Mesodermal cell (in vitro differentiated cells): Measurements from ENCODE around the gene ETHE1.

Source experiments
- H3K27ac ChIP-seq: 2 replicates; pipeline ENCODE4 v1.7.0; 2013; ENCODE audit warnings: mild to moderate bottlenecking, low read depth, low read length, moderate library complexity; ENCODE audit not compliant: severe bottlenecking
- H3K36me3 ChIP-seq: 2 replicates; pipeline ENCODE4 v1.7.1; 2013; ENCODE audit warnings: mild to moderate bottlenecking, low read length, moderate library complexity; ENCODE audit not compliant: control insufficient read depth, insufficient read depth
- H3K4me1 ChIP-seq: one replicate; pipeline ENCODE4 v1.7.1; 2013; ENCODE audit warnings: mild to moderate bottlenecking, low read length; ENCODE audit not compliant: insufficient read depth, control insufficient read depth, poor library complexity, severe bottlenecking
- H3K4me3 ChIP-seq: 2 replicates; pipeline ENCODE4 v1.7.0; 2013; ENCODE audit warnings: low read length, control low read depth, mild to moderate bottlenecking; ENCODE audit not compliant: insufficient read depth, poor library complexity, severe bottlenecking; ENCODE audit errors: extremely low read depth
- H3K9me3 ChIP-seq: 2 replicates; pipeline ENCODE4 v1.7.1; 2013; ENCODE audit warnings: mild to moderate bottlenecking, low read length, moderate library complexity; ENCODE audit not compliant: control insufficient read depth
- WGBS, 2 experiments: methylation state at CpG; one replicate each; pipeline ENCODE4 v1.1.5; 2013; ENCODE audit warnings: missing lambda C conversion rate in 2 of 2; ENCODE audit not compliant: insufficient coverage in 2 of 2; 5-methylcytosine and 5-hydroxymethylcytosine counted together

The ETHE1 gene

DNA sequence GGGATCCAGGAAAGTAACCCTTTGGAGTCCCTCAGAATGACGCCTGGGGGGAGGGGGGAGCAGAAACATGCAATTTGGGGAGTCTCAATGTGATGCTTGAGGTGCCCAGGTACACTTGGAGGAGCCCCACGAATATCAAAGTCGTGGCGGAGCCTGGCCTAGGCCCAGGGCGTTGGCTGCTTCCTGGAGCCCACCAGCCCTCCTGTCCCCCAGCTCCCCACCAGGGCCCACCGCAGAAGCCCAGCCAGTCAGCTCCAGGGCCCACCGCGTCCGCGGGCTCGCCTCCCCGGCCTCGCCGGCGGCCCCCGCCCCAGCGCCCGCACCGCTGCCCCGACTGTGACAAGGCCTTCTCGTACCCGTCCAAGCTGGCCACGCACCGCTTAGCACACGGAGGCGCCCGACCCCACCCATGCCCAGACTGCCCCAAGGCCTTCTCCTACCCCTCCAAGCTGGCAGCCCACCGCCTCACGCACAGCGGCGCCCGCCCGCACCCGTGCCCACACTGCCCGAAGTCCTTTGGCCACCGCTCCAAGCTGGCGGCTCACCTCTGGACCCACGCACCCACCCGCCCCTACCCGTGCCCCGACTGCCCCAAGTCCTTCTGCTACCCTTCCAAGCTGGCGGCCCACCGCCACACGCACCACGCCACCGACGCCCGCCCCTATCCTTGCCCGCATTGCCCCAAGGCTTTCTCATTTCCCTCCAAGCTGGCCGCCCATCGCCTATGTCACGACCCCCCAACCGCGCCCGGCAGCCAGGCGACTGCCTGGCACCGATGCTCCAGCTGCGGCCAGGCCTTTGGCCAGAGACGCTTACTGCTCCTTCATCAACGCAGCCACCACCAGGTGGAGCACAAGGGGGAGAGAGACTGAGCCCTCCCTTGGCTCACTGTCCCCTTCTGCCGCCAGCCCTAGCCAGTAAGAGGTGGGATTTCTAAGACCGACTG, 8.1 kb upstream of the ETHE1 start:
- Histone ChIP-seq H3K36me3 (peaks cover 38% of the 10 kb centered on the region), H3K4me3 (no peak overlapping the region), H3K9me3 (peaks cover 9% of the 10 kb centered on the region), H3K27ac (no peak overlapping the region), H3K4me1 (peaks cover 7% of the 10 kb centered on the region)
- WGBS, 2 experiments: 85 to 87% methylated on average over 40 to 61 of the region's 62 CpGs

DNA sequence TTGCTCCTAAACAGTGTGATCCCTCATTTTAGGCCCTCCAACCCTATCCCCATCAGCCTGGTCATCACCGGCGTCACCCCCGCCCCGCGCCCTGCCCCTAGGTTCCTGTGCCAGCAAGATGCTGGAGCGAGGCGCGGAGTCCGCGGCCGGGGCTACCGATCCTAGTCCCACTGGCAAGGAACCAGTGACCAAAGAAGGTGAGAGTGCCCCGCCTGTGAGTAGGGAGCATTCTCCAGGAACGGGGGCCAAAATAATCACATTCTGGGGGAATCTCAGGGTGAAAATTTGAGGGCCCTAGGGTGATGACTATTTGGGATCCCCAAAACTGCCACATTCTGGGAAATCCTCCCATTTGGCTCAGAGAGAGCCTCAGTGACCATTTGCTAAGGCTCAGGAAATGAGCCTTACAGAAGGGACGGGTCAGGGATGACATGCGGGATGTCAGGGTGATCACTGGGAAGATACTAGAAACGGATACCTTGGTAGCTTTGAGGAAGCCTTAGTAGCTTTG, 7.4 kb upstream of the ETHE1 start:
- Histone ChIP-seq H3K9me3 (peaks cover 8% of the 10 kb centered on the region), H3K4me1 (peaks cover 10% of the 10 kb centered on the region), H3K4me3 (peak overlapping the region; percentile 26), H3K27ac (peak overlapping the region; percentile 43), H3K36me3 (peaks cover 31% of the 10 kb centered on the region)
- WGBS, 2 experiments: 54 to 68% methylated on average over 12 to 14 of the region's 17 CpGs

DNA sequence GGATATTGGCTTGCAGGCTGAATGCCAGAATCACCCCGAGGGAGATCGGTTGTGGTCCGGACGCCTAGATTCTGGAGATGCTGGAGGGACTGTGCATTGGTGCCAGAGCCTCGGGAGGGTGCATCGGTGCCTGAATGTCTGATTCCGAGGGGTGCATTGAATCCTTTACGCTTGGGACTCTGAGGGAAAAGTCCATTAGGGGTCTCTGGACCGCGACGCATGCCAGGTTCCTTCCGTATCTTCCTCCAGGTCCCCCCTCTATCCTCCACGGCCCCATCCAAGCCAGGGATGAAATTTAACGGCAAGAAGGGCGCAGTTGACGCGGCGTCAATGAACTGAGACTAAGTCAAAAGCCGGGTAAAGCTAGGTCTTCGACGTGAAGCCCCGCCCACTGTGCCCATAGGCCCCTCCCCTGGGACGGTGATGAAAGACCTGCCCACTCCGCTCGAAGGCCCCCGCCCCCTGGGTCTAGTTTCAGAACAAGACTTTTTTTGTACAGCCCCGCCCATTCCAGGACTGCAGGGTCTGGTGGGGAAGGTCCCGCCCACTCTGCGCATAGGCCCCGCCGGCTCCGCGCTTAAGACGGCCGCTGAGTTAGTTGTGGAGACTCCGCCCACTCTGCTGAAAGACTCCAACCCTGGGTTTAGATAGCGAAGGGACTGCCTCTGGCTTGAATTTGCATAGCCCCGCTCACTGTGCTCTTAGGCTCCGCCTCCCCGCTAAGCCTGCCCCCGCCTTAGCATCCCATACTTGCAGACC, 6.7 kb upstream of the ETHE1 start:
- Histone ChIP-seq H3K4me3 (peak overlapping the region; percentile 47), H3K9me3 (peaks cover 2% of the 10 kb centered on the region), H3K4me1 (peaks cover 10% of the 10 kb centered on the region), H3K27ac (peak overlapping the region; percentile 93), H3K36me3 (peaks cover 24% of the 10 kb centered on the region)
- 1 to 3% methylated on average over 36 of the region's 41 CpGs for WGBS, 2 experiments

DNA sequence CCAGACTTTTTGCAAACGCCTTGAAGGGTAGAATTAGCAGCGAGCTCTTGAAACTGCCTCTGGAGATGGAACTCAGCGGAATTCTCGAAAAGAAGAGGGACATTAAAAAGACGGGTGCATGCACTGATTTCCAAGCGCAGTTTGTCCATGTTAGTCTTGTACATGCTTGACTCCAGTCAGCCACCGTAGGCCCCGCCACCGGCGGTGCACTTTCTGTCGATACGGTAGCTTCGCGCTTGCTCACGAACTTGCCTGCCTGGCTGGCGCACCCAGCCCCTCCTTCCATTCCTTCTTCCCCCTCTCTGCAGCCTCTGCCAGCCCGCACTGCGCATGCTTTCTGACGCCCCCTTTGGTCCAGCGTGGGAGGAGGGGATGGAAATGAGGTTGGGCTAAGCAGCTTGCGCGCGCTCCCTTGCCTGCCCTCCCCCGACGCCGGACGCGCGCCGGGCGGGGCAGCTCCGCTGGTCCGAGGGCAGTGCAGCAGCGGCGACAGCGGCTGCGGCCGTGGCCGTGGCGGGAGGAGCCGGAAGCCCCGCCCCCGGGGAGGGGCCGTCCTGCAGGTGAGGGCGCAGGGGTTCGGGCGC, 6.1 kb upstream of the ETHE1 start, which contains the start of gene ZNF575:
Gene ZNF575, plus strand, starts transcription at position 227 of the 584 bp plus-strand sequence. CDS start 1,235 bp downstream, outside the sequence.
- WGBS, 2 experiments: 0 to 3% methylated on average over 25 to 41 of the region's 47 CpGs
- Histone ChIP-seq H3K36me3 (peaks cover 18% of the 10 kb centered on the region), H3K27ac (peak within 1 kb of the TSS; percentile 93), H3K4me3 (peak within 1 kb of the TSS; percentile 47), H3K4me1 (peaks cover 10% of the 10 kb centered on the region), H3K9me3 (no peaks in the 10 kb centered on the region)

DNA sequence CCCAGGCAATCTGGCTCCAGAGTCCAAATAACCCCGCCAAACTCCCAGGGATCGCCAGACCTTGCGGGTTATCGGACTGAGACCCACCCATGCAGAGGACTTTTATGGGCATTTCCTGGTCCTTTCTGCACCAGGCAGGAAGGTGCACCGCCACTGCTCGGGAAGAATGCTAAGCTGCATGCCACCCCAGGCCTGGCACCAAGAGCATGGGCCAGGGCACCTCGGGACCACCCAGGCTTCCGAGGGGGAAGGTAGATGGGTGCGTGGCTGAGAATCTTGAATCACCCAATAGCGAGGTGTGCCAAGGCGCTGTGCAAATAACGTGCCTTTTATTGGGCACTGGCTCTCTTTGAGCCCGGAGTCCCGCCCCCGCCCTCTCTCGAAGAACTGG, 5.6 kb upstream of the ETHE1 start:
- Histone ChIP-seq H3K27ac (peak overlapping the region; percentile 93), H3K4me1 (peaks cover 13% of the 10 kb centered on the region), H3K9me3 (no peaks in the 10 kb centered on the region), H3K4me3 (peak overlapping the region; percentile 47), H3K36me3 (peaks cover 13% of the 10 kb centered on the region)
- 29 to 33% methylated on average over 13 to 15 of the region's 16 CpGs for WGBS, 2 experiments

DNA sequence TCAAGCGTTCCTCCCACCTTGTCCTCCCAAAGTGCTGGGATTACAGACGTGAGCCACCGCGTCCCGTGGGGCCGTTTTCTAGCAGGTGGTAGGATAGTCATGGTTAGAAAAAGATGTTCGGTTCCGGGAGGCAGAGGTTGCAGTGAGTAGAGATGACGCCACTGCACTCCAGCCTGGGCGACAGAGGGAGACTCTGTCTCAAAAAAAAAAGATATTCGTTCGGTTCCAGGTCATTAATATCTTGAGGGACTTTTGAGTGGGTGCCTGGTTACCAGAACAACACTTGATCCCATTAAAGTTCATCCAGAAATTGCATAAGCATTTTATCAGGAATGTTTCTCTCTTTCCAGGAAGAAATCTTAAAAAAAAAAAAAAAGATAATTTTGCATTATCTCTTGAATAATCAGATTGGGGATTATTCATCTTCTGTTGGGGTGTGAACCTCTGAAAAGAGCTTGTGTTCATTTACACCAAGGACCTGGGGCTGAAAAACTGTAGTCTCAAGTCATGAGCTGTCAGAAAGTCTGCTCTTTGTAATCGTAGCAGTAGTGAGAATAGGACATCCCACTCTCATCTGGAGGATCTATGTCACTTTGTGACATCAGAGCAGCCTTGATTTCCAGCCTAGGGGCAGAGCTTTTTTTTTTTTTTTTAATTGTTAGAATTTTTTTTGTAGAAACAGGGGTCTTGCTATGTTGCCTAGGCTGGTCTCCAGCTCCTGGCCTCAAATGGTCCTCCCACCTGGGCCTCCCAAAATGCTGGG, 1.0 kb upstream of the ETHE1 start:
- Histone ChIP-seq H3K4me1 (peaks cover 16% of the 10 kb centered on the region), H3K36me3 (peaks cover 4% of the 10 kb centered on the region), H3K9me3 (no peaks in the 10 kb centered on the region), H3K4me3 (no peak overlapping the region), H3K27ac (no peak overlapping the region)
- WGBS, 2 experiments: 70 to 76% methylated on average over 8 to 12 of the region's 13 CpGs

DNA sequence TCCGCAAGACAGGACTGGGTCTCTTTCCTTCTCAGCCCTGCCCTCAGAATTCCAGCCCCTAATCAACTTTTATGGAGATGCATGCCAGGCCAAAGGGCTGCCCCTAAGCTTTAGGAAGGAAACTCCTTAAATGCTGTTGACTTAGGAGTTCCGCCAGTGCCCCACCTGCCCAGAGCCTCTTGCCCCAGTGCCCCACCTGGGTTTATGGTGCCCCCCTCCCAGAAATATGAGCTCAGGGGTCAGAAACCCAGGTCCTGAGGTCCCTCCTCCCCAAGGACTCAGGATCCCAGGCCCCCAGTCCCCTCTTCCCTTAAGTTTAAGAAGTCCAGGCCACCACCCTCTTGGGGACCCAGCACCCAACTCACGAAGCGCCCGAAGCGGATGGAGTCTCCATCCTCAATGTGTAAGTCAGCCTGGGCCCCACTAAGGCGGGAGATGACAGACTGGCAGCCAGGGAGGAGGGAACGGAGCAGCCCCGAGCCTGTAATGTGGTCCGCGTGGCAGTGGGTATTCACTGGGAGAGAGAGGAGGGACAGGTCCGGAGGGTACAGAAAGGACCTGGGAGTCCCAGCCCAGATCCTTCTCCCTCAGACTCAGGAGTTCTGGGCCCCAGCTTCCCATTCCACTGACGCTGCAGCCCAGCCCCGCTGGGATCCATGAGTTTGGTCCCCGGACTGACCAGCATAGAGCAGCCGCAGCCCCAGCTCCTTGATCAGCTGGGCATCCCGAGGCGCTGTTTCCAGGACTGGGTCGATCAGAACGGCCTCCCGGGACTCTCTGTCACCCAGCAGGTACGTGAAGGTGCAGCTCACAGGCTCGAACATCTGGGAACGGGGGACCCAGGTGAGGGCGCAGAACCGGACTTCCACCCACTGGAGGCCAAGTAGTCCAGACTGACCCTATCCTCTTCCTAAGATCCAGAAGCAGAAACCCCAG, 897 bp downstream of the ETHE1 start:
- Histone ChIP-seq H3K27ac (no peak overlapping the region), H3K36me3 (peaks cover 7% of the 10 kb centered on the region)
- 3 to 4% methylated on average over 19 to 22 of the region's 26 CpGs for WGBS, 2 experiments

DNA sequence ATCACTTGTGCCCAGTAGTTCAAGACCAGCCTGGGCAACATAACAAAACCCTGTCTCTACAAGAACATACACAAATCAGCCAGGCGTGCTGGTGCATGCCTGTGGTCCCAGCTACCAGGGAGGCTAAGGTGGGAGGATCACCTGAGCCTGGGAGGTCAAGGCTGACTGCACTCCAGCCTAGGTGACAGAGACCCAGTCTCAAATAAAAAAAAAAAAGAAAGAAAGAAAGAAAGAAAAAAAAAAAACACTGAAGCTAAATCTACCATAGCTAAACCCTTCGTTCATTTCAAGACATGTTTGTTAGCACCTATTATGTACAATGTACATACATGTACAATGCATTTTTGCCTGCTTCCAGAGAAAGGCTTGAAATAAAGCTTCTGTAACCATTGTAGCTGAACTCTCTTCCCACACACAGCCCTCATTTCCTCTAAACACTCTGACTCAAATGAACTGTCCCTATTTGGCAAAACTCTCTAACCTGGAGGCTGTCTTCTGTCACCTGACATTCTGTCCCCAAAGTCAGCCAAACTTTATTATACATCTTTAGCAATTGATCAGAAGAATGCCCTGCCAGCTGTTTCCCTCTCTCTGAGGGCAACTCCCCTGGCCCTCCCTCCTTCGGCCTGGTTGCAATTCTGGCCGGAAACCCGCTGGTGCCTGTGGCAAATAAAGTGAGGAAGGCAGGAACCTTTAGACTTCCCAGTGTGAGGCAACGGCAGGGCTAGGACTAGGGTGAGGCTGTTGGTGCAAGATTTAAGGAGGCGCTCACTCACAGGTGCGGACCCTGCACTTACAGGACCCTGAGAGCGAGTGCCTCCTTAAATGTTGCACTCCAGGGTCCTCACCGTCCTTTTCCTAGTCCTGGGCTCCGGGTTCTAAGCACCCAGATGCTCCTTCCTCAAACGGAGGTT, 1.8 kb downstream of the ETHE1 start:
- H3K27ac ChIP-seq: no peak overlapping the region
- peaks cover 11% of the 10 kb centered on the region for H3K36me3 ChIP-seq
- H3K9me3 ChIP-seq: no peaks in the 10 kb centered on the region
- peak overlapping the region; percentile 88 for H3K4me3 ChIP-seq
- WGBS, 2 experiments: 4 to 6% methylated on average over 8 to 9 of the region's 12 CpGs
- H3K4me1 ChIP-seq: peaks cover 9% of the 10 kb centered on the region

More for the DNA sequence above, 897 bp downstream of the ETHE1 start:
- peaks cover 9% of the 10 kb centered on the region for H3K4me1 ChIP-seq
- peak overlapping the region; percentile 88 for H3K4me3 ChIP-seq
- H3K9me3 ChIP-seq: no peaks in the 10 kb centered on the region
